Heart left ventricle (tissue), 16 donors: ENCODE measurements around the gene VTI1B. TPM values are rescaled to one million over a fixed set of nuclear protein-coding genes. Genes with fewer than 3 reads are reported as not detected.
"Not testable (repeated sequence)": the region's sequence is repeated elsewhere in the genome, so short reads cannot be mapped to it uniquely, and the experiment has no call there.

Experiments used
- ATAC-seq, 4 donors: fragments of 200-7000 bp; cut with Tn5 transposase; one replicate each; pipeline ENCODE4 v1.9.1; 2020 to 2022; ENCODE audit warnings: moderate library complexity in 4 of 4, mild to moderate bottlenecking in 3 of 4, moderate number of reproducible peaks in 1 of 4
- DNase-seq, 5 donors: peaks; one replicate each; pipeline ENCODE4 v3.0.0-alpha.2; 2020
- H3K27ac ChIP-seq, 12 donors: fragments of 200-600 bp; sonication (generic) in 4 of 12; one replicate each; pipeline versions ENCODE4 v1.5.0 to v1.8.0; 2016 to 2022; ENCODE audit warnings: mild to moderate bottlenecking in 2 of 12
- H3K27me3 ChIP-seq, 9 donors: fragments of 200-600 bp; sonication (generic) in 2 of 9; one replicate each; pipeline versions ENCODE4 v1.5.1 to v1.8.0; 2016 to 2022; ENCODE audit warnings: mild to moderate bottlenecking in 3 of 9
- H3K36me3 ChIP-seq, 9 donors: fragments of 200-600 bp; sonication (generic) in 2 of 9; one replicate each; pipeline versions ENCODE4 v1.5.0 to v1.8.0; 2018 to 2022; ENCODE audit warnings: mild to moderate bottlenecking in 2 of 9
- H3K4me1 ChIP-seq, 12 donors: fragments of 200-600 bp; sonication (generic) in 4 of 12; one replicate each; pipeline versions ENCODE4 v1.5.0 to v1.8.0; 2016 to 2022; ENCODE audit warnings: mild to moderate bottlenecking in 3 of 12
- H3K4me3 ChIP-seq, 12 donors: fragments of 200-600 bp; sonication (generic) in 4 of 12; one replicate each; pipeline versions ENCODE4 v1.5.0 to v1.8.0; 2017 to 2022; ENCODE audit warnings: mild to moderate bottlenecking in 9 of 12, moderate library complexity in 4 of 12
- H3K9me3 ChIP-seq, 12 donors: fragments of 200-600 bp; sonication (generic) in 4 of 12; one replicate each; pipeline versions ENCODE4 v1.5.0 to v1.8.0; 2016 to 2022; ENCODE audit warnings: mild to moderate bottlenecking in 1 of 12
- POLR2A ChIP-seq, 2 donors: fragments of 450-650 bp; IDR thresholded peaks; one replicate each; pipeline ENCODE4 v1.6.1; 2017; ENCODE audit warnings: antibody characterized with exemption in 2 of 2, mild to moderate bottlenecking in 2 of 2, moderate library complexity in 2 of 2
- WGBS, 4 donors: extraction: QIAGEN DNeasy Blood & Tissue Kit in 2 of 4; methylation state at CpG; one replicate each; pipeline versions ENCODE4 v1.1.5 to v1.1.7; 2013 to 2018; 5-methylcytosine and 5-hydroxymethylcytosine counted together
- intact Hi-C, 10 donors: fragments of 100-400 bp; cut with DNase I; formaldehyde crosslinking; loops; one replicate each; pipeline versions ENCODE4 v1.11.1 to v1.14.2; 2022
- long read RNA-seq, 3 donors: library from polyadenylated mRNA; unstranded; transcript quantifications; one replicate each; pipeline ENCODE4 v2.0.0, GENCODE V29; 2020 to 2021
- polyA plus RNA-seq, 2 donors: library from polyadenylated mRNA; stranded (reverse); fragments of 200-250 nt; gene quantifications; one replicate each; pipeline ENCODE4 v1.2.3, GENCODE V29; 2013
- total RNA-seq, 9 donors: library from RNA; depleted of rRNA in 2 of 9; stranded (reverse); fragments of >200 nt in 2 of 9; fragmentation: NEBNext Ultra II Directional in 3 of 9; extraction: Animal tissue kit (Norgen Biotek cat#: 25700) in 3 of 9; gene quantifications; one replicate each; pipeline versions ENCODE4 v1.1.0 to v1.2.4, GENCODE V29; 2016 to 2023
- TF ChIP-seq, protein P1 (sequence below), 12 donors: fragments of 200-600 bp; sonication (generic) in 4 of 12; IDR thresholded peaks; one replicate each; pipeline versions ENCODE4 v1.5.0 to v1.8.0; 2018 to 2022; ENCODE audit warnings: antibody characterized with exemption in 12 of 12, mild to moderate bottlenecking in 5 of 12
- donor health status: ischemic (EF 13 %, LVEDD 7.1; RV severe dilation, severe dysfunction).
- donor health status: healthy with polysubstance abuse.
- donor health status: DM: no; HTN: yes; CAD: no.
- donor health status: DM: no; HTN: no; CAD: no.
- donor health status: ischemic (EF 25% LVEDD 6.9; RV normal size, moderate dysfunction).
- donor health status: ischemic (EF 25% LVEDD 5.7; RV mildly dilated, moderate dysfunction).
- donor health status: healthy.
- donor health status: DM: yes; HTN: yes; CAD: no.
- donor health status: ischemic (EF 35%, LVEDD 5.7; RV mildly dilated, moderate dysfunction).
- donor health status: nonischemic (EF 11% LVEDD 7.7; RV severe dilation, severe dysfunction).
- donor health status: DM: yes; HTN: yes; CAD: no.
- donor health status: PGD.
- donor health status: ischemic (EF 29% LVEDD 5.4; RV normal size, mild dysfunction).
- donor health status: nonischemic (EF 23%, LVEDD 6.1; RV moderate dilation, normal function).

Gene VTI1B, protein sequence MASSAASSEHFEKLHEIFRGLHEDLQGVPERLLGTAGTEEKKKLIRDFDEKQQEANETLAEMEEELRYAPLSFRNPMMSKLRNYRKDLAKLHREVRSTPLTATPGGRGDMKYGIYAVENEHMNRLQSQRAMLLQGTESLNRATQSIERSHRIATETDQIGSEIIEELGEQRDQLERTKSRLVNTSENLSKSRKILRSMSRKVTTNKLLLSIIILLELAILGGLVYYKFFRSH
- total RNA-seq, result 100 to 1,000 TPM in 7 of 9 donors, 10 to 100 TPM in 2; 78.5 to 143 (median 128) TPM
- 10 to 100 TPM; 79.8 to 99.2 TPM for polyA plus RNA-seq
- long read RNA-seq, donor 1, full-length matches to known transcripts, result 90 of 101 reads
- long read RNA-seq, donor 1, partial matches to known transcripts, result 1 of 101 reads
- long read RNA-seq, donor 1, other reads (novel, unspliced or antisense), result 10 of 101 reads
- long read RNA-seq, donor 2, full-length matches to known transcripts, result 176 of 194 reads
- long read RNA-seq, donor 2, partial matches to known transcripts, result 2 of 194 reads
- long read RNA-seq, donor 2, other reads (novel, unspliced or antisense), result 16 of 194 reads
- long read RNA-seq, donor 3, full-length matches to known transcripts, result 82 of 94 reads
- long read RNA-seq, donor 3, partial matches to known transcripts, result 4 of 94 reads
- long read RNA-seq, donor 3, other reads (novel, unspliced or antisense), result 8 of 94 reads

DNA sequence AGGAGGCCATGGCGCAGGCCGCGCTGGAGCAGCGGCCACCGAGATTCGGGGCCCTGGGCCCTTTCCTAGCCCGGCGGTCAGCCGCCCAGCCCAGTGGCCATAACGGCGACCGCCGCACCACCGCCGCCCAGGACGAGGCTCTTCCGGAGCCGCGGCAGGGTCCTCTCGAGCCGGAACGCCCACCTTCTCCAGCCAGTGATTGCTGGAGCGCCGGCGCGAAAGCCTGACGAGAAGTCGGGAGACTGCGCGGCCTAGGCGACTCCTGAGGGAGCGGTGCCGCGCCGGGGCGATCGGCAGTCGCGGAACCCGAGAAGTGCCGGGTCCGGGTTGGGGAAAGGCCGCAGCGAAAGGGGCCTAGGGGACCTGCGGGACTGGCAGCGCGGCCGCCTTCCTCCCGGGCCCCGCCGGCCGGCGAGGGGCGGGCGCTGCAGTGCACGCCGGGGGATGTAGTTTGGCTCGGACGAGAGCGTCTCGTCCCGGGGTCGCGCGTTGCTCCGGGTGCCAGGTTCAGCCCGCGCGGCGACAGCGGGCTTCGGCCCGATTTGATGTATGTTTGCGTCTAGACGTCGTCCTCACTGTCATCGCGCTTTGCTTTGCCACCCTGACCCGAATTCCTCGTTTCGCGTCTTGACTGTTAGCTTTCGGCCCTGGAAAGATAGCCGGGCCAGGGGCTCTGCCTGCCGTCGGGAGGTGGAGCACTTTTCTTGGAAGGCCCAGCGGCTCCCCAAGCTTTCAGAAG is at the start of gene VTI1B:
VTI1B (minus strand) TSS at position 153 of the 739 bp plus-strand sequence; CDS start at position 10, 143 bp downstream.
- intact Hi-C loops, result loop anchor here in 3 of 10 donors (2.0 kb wide), 2 partner anchors 20 to 74 kb away; partner anchors contain the start of genes RDH11 (in 2 of the 3) and PIGH (in 1 of the 3)

DNA sequence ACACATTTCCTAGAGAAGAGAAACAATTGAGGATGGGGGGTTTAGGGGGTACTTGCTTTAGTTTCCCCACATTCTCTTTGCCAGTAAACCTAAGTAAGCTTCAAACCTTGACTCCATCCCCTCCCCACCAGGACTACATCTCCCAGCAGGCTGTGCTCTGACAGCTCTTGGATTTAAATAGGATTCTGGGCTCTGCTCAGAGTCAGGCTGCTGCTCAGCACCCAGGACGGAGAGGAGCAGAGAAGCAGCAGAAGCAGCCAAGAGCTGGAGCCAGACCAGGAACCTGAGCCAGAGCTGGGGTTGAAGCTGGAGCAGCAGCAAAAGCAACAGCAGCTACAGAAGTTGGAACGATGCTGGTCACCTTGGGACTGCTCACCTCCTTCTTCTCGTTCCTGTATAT is 47.9 kb upstream of the VTI1B start:
- Histone ChIP-seq H3K27me3 (peaks cover 0 to 9% (median 0%) of the 10 kb centered on the region in 9 donors), H3K36me3 (no peaks in the 10 kb centered on the region), H3K9me3 (no peaks in the 10 kb centered on the region), H3K27ac (no peak overlapping the region), H3K4me1 (peaks cover 0 to 12% (median 6%) of the 10 kb centered on the region in 12 donors), H3K4me3 (no peak overlapping the region)
- TF ChIP-seq POLR2A (IDR thresholded peaks at IDR 0.05), result no peak
- TF ChIP-seq, protein P1, sequence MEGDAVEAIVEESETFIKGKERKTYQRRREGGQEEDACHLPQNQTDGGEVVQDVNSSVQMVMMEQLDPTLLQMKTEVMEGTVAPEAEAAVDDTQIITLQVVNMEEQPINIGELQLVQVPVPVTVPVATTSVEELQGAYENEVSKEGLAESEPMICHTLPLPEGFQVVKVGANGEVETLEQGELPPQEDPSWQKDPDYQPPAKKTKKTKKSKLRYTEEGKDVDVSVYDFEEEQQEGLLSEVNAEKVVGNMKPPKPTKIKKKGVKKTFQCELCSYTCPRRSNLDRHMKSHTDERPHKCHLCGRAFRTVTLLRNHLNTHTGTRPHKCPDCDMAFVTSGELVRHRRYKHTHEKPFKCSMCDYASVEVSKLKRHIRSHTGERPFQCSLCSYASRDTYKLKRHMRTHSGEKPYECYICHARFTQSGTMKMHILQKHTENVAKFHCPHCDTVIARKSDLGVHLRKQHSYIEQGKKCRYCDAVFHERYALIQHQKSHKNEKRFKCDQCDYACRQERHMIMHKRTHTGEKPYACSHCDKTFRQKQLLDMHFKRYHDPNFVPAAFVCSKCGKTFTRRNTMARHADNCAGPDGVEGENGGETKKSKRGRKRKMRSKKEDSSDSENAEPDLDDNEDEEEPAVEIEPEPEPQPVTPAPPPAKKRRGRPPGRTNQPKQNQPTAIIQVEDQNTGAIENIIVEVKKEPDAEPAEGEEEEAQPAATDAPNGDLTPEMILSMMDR (IDR thresholded peaks at IDR 0.05), result no peak
- 9 to 13% (median 9%) methylated on average over 3 of the region's 3 CpGs for WGBS, 4 donors
- DNase-seq (peak; percentile 65 to 87 (median 83)), ATAC-seq (peak; percentile 90 to 97 (median 96))
- intact Hi-C loops, result no loop called here

More for the DNA sequence above, at the start of gene VTI1B:
- peak; percentile 83 to 90 (median 88) for DNase-seq
- Histone ChIP-seq H3K4me1 (peaks cover 3 to 44% (median 22%) of the 10 kb centered on the region in 12 donors), H3K36me3 (peaks cover 0 to 20% (median 16%) of the 10 kb centered on the region in 9 donors), H3K9me3 (no peaks in the 10 kb centered on the region), H3K27me3 (no peaks in the 10 kb centered on the region), H3K4me3 (peak within 1 kb of the TSS; percentile 78 to 100 (median 92)), H3K27ac (peak within 1 kb of the TSS; percentile 96 to 99 (median 99))
- WGBS, 4 donors, result 0% methylated on average over 45 to 87 of the region's 87 CpGs
- peak; percentile 85 to 98 (median 96) for ATAC-seq
- peak in 1 of 2 donors; percentile 65 for TF ChIP-seq POLR2A (IDR thresholded peaks at IDR 0.05)
- TF ChIP-seq, protein P1 (IDR thresholded peaks at IDR 0.05), result peak in 4 of 12 donors; percentile 22 to 47 (median 30)

DNA sequence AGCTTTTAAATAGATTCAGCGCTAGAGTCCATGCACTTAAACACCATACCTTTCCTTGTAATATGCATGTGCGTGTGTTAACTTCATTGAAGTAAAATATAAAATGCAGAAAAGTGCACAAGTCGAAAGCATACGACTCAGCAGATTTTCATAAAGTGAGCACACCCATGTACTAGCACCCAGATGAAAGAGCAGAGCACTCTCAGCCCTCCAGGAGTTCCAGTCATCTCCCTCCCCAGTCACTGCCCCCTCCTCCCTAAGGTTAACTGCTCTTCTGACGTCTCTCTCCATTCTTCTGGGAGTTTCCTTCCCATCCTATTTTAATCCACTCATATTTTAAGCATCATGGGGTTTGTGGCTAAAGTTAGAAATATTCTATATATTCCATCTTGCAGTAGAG is 47.4 kb upstream of the VTI1B start:
- intact Hi-C loops, result no loop called here
- WGBS, 4 donors, result 61 to 71% (median 66%) methylated on average over 5 of the region's 5 CpGs
- ATAC-seq (no peak), DNase-seq (no peak)
- no peak overlapping the region for H3K27ac ChIP-seq
- no peaks in the 10 kb centered on the region for H3K9me3 ChIP-seq
- peaks cover 0 to 12% (median 6%) of the 10 kb centered on the region in 12 donors for H3K4me1 ChIP-seq
- TF ChIP-seq POLR2A (IDR thresholded peaks at IDR 0.05), result no peak
- no peak overlapping the region for H3K4me3 ChIP-seq
- no peaks in the 10 kb centered on the region for H3K36me3 ChIP-seq
- H3K27me3 ChIP-seq, result peaks cover 0 to 9% (median 0%) of the 10 kb centered on the region in 9 donors

DNA sequence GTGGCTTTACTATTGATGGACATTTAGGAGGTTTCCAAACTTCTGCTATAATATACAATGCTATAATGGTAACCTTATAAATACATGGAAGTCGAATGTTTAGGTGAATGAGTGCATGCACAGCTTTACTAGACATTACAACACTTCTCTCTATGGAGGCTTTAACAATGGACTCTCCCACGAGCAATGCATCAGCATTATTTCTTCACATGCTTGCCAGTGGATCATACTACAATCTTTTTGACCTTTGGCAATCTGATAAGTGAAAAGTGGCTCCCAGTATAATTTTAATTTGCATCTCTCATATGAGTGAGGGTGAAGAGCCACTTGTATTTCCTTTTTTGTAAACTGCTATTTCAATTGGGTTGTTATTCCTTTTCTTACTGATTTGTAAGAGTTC is 45.4 kb upstream of the VTI1B start:
- ATAC-seq, result no peak
- H3K36me3 ChIP-seq, result no peaks in the 10 kb centered on the region
- TF ChIP-seq, protein P1 (IDR thresholded peaks at IDR 0.05), result no peak
- no peak for TF ChIP-seq POLR2A (IDR thresholded peaks at IDR 0.05)
- intact Hi-C loops, result no loop called here
- H3K4me3 ChIP-seq, result no peak overlapping the region
- peaks cover 0 to 12% (median 6%) of the 10 kb centered on the region in 12 donors for H3K4me1 ChIP-seq
- H3K27ac ChIP-seq, result no peak overlapping the region
- DNase-seq, result no peak
- H3K9me3 ChIP-seq, result no peaks in the 10 kb centered on the region
- peaks cover 0 to 9% (median 0%) of the 10 kb centered on the region in 9 donors for H3K27me3 ChIP-seq
- WGBS, 4 donors, result 43 to 52% (median 47%) methylated on average over 2 of the region's 2 CpGs

DNA sequence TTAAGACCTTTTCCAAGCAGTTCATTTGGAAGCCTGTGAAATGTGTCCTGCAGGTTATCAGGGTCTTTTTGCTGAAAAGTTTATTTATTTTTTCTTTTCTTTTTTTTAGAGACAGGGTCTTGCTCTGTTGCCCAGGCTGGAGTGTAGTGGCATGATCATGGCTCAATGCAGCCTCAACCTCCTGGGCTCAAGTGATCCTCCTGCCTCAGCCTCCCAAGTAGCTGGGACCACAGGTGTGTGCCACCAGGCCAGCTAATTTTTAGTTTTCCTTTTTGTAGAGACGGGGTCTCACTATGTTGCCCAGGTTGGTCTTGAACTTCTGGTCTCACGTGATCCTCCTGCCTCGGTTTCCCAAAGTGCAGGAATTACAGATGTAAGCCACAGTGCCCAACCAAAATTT is 45.0 kb upstream of the VTI1B start:
- H3K36me3 ChIP-seq, H3K27me3 ChIP-seq, DNase-seq, H3K27ac ChIP-seq, intact Hi-C loops, H3K9me3 ChIP-seq, H3K4me3 ChIP-seq, ATAC-seq: not testable (repeated sequence)
- H3K4me1 ChIP-seq, result peaks cover 0 to 12% (median 6%) of the 10 kb centered on the region in 12 donors
- WGBS, 4 donors, result 82 to 96% (median 86%) methylated on average over 3 of the region's 3 CpGs
